Dedifferentiated amniotic fluid mesenchymal stem cell (primary cell): ENCODE measurements around the gene PIP.
"Not testable (repeated sequence)": the region's sequence is repeated elsewhere in the genome, so short reads cannot be mapped to it uniquely, and the experiment has no call there.

Experiments
- DNase-seq: peaks from one replicate; pipeline ENCODE4 v3.0.0-alpha.2; 2016; ENCODE audit errors: extremely low spot score

Gene PIP

DNA sequence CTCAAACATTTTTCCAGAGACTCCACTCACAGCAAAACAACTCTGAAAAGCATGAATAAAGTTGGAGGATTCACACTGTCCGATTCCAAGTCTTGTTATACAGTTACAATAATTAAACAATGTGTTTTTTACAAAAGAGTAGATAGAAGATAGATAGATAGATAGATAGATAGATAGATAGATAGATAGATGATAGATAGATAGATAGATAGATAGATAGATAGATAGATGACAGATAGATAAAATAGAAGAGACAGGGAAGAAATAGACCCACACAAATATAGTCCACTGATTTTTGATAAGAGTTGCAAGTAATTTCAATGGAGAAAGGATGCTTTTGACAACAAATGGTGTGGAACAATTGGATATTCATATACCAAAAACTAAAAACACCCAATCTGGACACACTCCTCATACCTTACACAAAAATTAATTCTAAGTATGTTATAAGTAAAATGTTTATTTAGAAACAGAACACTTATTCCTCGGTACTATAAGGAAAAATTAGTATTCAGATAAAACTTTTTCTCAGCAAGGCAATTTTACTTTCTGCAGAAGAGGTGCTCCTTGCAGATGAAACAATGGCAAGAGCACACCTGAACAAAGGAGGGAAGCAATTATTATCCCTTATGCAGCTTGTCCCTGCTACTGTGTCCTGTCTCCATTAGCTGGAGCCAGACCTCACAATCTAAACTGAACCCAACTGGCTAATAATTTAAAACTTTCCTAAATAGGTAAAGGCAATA is 45.7 kb downstream of the PIP start:
- DNase-seq: no peak

DNA sequence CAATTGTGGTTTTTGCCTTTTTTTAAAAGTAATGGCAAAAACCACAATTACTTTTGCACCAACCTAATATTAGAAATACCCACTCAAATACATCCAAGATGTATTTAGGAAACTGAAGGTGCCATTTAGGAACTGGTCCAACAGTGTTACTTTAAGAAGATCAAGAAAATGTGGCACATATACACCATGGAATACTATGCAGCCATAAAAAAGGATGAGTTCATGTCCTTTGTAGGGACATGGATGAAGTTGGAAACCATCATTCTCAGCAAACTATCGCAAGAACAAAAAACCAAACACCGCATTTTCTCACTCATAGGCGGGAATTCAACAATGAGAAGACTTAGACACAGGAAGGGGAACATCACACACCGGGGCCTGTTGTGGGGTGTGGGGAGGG is 48.9 kb downstream of the PIP start:
- not testable (repeated sequence) for DNase-seq

DNA sequence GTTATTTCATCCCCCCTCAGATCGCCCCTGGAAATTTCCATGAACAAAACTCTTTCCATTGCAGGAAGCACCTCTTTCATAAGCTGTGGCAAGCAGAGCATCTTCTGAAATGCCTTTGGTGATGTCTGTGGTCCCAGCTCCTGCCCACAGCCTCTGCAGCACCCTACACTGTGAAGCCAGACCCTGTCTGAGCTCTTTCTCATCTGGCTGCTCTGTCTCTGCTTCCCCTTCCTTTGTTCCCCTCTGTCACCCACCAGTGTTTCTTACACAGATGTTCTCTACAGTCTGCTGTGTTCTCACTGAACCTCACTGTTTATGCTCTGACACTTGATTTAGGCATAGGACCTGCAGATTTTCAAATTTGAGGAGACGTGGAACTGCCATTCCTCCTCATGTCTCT is 49.5 kb downstream of the PIP start:
- no peak for DNase-seq

DNA sequence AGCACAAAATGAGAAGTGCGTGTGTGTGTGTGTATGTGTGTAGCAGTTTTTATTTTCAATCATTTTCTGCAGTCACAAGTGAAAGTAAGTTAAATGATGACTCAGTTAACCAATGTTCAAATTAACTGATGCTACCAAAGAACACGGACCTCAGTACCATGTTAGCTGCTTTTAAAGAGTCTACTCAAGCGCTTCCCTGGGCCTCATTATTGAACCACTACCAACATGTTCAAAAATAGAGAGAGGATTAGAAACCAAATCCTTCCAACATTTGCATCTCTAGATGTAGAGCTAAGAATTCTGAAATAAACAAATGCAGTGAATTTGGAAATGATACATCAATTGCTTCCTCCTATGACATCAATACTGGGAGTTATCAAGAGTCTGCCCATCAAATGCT is 51.1 kb downstream of the PIP start, which contains the start of gene TAS2R39:
Gene TAS2R39 (plus strand): TSS at position 396 of the 400 bp plus-strand sequence. CDS start 0 bp downstream, at position 396.
- no peak for DNase-seq

DNA sequence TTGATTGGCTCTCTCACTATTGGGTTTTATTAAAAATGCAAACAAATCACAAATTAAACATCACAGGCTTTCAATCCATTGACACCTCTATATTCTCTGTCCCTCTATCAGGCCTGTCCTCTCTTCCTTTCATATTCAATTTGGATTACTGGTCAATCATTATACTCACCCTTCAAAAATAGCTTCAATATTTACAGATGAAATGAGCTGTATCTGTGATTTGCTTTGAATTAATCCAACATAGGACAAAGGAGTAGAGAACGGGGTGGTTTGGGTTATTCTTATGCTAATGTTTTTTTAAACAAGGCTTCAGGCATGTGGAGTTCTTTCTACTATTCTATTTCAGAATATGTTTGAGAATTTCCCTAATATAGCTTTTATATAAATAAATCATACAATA is 53.7 kb downstream of the PIP start:
- no peak for DNase-seq

DNA sequence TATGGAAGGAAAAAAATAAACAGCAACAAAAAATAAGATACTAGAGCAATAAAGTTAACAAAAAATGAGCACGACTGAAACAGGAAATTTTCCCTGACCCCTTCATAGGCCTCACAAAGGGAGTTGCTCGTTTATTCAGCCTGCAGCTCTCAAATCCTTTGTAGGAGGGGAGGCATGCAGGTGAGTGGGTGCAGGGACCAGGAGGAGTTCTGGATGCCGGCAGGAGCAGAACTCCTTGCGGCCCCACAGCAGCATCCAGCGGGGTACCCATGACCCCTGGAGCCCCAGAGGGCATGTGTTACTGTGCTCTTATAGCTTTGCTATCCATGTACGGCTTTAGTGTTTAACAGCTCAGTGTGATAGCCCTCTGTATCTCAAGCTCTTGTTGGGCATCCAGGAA is 57.1 kb downstream of the PIP start:
- DNase-seq: no peak
